H7 (cell line): ENCODE results near the gene PARD3B. TPM values are rescaled to one million over a fixed set of nuclear protein-coding genes. Genes with fewer than 3 reads are reported as not detected.
A peak's percentile ranks its signal among the peaks of the same experiment; 100 is the strongest.

Experiments
- DNase-seq: peaks from one replicate; pipeline ENCODE4 v3.0.0; 2012
- H3K27me3 ChIP-seq: 2 replicates; pipeline ENCODE4 v1.6.0; 2011; ENCODE audit warnings: mild to moderate bottlenecking, low read length; ENCODE audit not compliant: control insufficient read depth, insufficient read depth
- H3K36me3 ChIP-seq: replicated peaks from 2 replicates; pipeline ENCODE4 v1.5.1; 2011; ENCODE audit warnings: low read length; ENCODE audit not compliant: control insufficient read depth, insufficient read depth
- H3K4me3 ChIP-seq: 2 replicates; pipeline ENCODE4 v1.5.1; 2011; ENCODE audit warnings: low read depth, mild to moderate bottlenecking, control low read depth, low read length, moderate library complexity; ENCODE audit not compliant: insufficient read depth
- total RNA-seq: library from RNA; depleted of rRNA; stranded (reverse); fragments of >200 nt; shearing (Covaris generic); gene quantifications from 2 replicates; pipeline ENCODE4 v1.2.3, GENCODE V29; 2014

PARD3B gene
- total RNA-seq, 1 experiment from 2014 or later = 2.3 TPM

- no peak for DNase-seq
- no peak overlapping the region for H3K4me3 ChIP-seq
- H3K27me3 ChIP-seq = no peaks in the 10 kb centered on the region
- H3K36me3 ChIP-seq = no peaks in the 10 kb centered on the region
Observed at GRCh38 chr2:205343103-205343502, 797.8 kb downstream of the PARD3B start.

- H3K36me3 ChIP-seq = no peaks in the 10 kb centered on the region
- H3K4me3 ChIP-seq = no peak overlapping the region
- no peak for DNase-seq
- H3K27me3 ChIP-seq = no peaks in the 10 kb centered on the region
Observed at GRCh38 chr2:205346649-205347048, 801.4 kb downstream of the PARD3B start.

- Histone ChIP-seq H3K36me3 (no peaks in the 10 kb centered on the region), H3K4me3 (no peak overlapping the region), H3K27me3 (no peaks in the 10 kb centered on the region)
- DNase-seq = no peak
Observed at GRCh38 chr2:205347899-205348298, 802.6 kb downstream of the PARD3B start.

- H3K27me3 ChIP-seq = no peaks in the 10 kb centered on the region
- no peak for DNase-seq
- H3K4me3 ChIP-seq = no peak overlapping the region
- no peaks in the 10 kb centered on the region for H3K36me3 ChIP-seq
Observed at GRCh38 chr2:205352094-205352493, 806.8 kb downstream of the PARD3B start.

GRCh38 chr2:205352593-205352992, 807.3 kb downstream of the PARD3B start:
- Histone ChIP-seq H3K4me3 (no peak overlapping the region), H3K36me3 (no peaks in the 10 kb centered on the region), H3K27me3 (no peaks in the 10 kb centered on the region)
- no peak for DNase-seq

- no peaks in the 10 kb centered on the region for H3K36me3 ChIP-seq
- no peak for DNase-seq
Observed at GRCh38 chr2:205357732-205358131, 812.5 kb downstream of the PARD3B start.

GRCh38 chr2:205358351-205358815, 813.1 kb downstream of the PARD3B start:
- Histone ChIP-seq H3K36me3 (no peaks in the 10 kb centered on the region), H3K4me3 (no peak overlapping the region), H3K27me3 (no peaks in the 10 kb centered on the region)
- peak; percentile 11 for DNase-seq

More at GRCh38 chr2:205357732-205358131, 812.5 kb downstream of the PARD3B start:
- no peak overlapping the region for H3K4me3 ChIP-seq
- H3K27me3 ChIP-seq = no peaks in the 10 kb centered on the region

- Histone ChIP-seq H3K27me3 (no peaks in the 10 kb centered on the region), H3K4me3 (no peak overlapping the region), H3K36me3 (no peaks in the 10 kb centered on the region)
- DNase-seq = no peak
Observed at GRCh38 chr2:205361272-205361671, 816.0 kb downstream of the PARD3B start.

GRCh38 chr2:205361970-205362369, 816.7 kb downstream of the PARD3B start:
- Histone ChIP-seq H3K4me3 (no peak overlapping the region), H3K27me3 (no peaks in the 10 kb centered on the region), H3K36me3 (no peaks in the 10 kb centered on the region)
- DNase-seq = no peak

GRCh38 chr2:205364261-205364660, 819.0 kb downstream of the PARD3B start:
- no peak for DNase-seq

GRCh38 chr2:205366336-205367060, 821.2 kb downstream of the PARD3B start:
- no peak for DNase-seq
- no peaks in the 10 kb centered on the region for H3K27me3 ChIP-seq
- no peak overlapping the region for H3K4me3 ChIP-seq
- no peaks in the 10 kb centered on the region for H3K36me3 ChIP-seq

More at GRCh38 chr2:205364261-205364660, 819.0 kb downstream of the PARD3B start:
- no peak overlapping the region for H3K4me3 ChIP-seq
- H3K36me3 ChIP-seq = no peaks in the 10 kb centered on the region
- no peaks in the 10 kb centered on the region for H3K27me3 ChIP-seq

GRCh38 chr2:205367331-205367935, 822.2 kb downstream of the PARD3B start:
- DNase-seq = no peak
- H3K36me3 ChIP-seq = no peaks in the 10 kb centered on the region
- no peak overlapping the region for H3K4me3 ChIP-seq
- H3K27me3 ChIP-seq = no peaks in the 10 kb centered on the region

- no peak overlapping the region for H3K4me3 ChIP-seq
- no peak for DNase-seq
- no peaks in the 10 kb centered on the region for H3K27me3 ChIP-seq
- no peaks in the 10 kb centered on the region for H3K36me3 ChIP-seq
Observed at GRCh38 chr2:205369813-205370212, 824.5 kb downstream of the PARD3B start.

GRCh38 chr2:205370726-205371125, 825.5 kb downstream of the PARD3B start:
- no peak for DNase-seq
- Histone ChIP-seq H3K36me3 (no peaks in the 10 kb centered on the region), H3K4me3 (no peak overlapping the region), H3K27me3 (no peaks in the 10 kb centered on the region)

- no peak for DNase-seq
- Histone ChIP-seq H3K36me3 (no peaks in the 10 kb centered on the region), H3K27me3 (no peaks in the 10 kb centered on the region), H3K4me3 (no peak overlapping the region)
Observed at GRCh38 chr2:205372141-205372540, 826.9 kb downstream of the PARD3B start.
